ENCODE results near the gene ITGAV.

Gene ITGAV

GRCh38 chr2:186634701-186635100 is 44.8 kb downstream of the ITGAV start:
- no peak for TF ChIP-seq FOXP2 (optimal IDR thresholded peaks at IDR 0.05; ENCODE audit: borderline replicate concordance, extremely low read depth, extremely low read length, insufficient read depth)
- no peak for TF ChIP-seq SIN3A (IDR thresholded peaks at IDR 0.05; ENCODE audit: borderline replicate concordance, insufficient read depth, low read length)
- TF ChIP-seq TAF1 (IDR thresholded peaks at IDR 0.05; ENCODE audit: borderline replicate concordance, insufficient read depth, low read length) = no peak
- TF ChIP-seq REST (IDR thresholded peaks at IDR 0.05; ENCODE audit: insufficient read depth in 1 of 2, low read depth in 2 of 2, low read length in 2 of 2) = no peak
- no peak for TF ChIP-seq POLR2AphosphoS5 (IDR thresholded peaks at IDR 0.05; ENCODE audit: low read depth, low read length)

- no peak for TF ChIP-seq TAF1 (IDR thresholded peaks at IDR 0.05; ENCODE audit: borderline replicate concordance, insufficient read depth, low read length)
Measured at GRCh38 chr2:186636800-186637496, 47.1 kb downstream of the ITGAV start.

GRCh38 chr2:186637497-186637800 is 47.6 kb downstream of the ITGAV start:
- TF ChIP-seq POLR2AphosphoS5 (IDR thresholded peaks at IDR 0.05; ENCODE audit: low read depth, low read length) (no peak), SIN3A (IDR thresholded peaks at IDR 0.05; ENCODE audit: borderline replicate concordance, insufficient read depth, low read length) (no peak), TAF1 (IDR thresholded peaks at IDR 0.05; ENCODE audit: borderline replicate concordance, insufficient read depth, low read length) (no peak), FOXP2 (optimal IDR thresholded peaks at IDR 0.05; ENCODE audit: borderline replicate concordance, extremely low read depth, extremely low read length, insufficient read depth) (no peak), REST (IDR thresholded peaks at IDR 0.05; ENCODE audit: insufficient read depth in 1 of 2, low read depth in 2 of 2, low read length in 2 of 2) (no peak)

- TF ChIP-seq FOXP2 (optimal IDR thresholded peaks at IDR 0.05; ENCODE audit: borderline replicate concordance, extremely low read depth, extremely low read length, insufficient read depth) = no peak
- TF ChIP-seq SIN3A (IDR thresholded peaks at IDR 0.05; ENCODE audit: borderline replicate concordance, insufficient read depth, low read length) = no peak
- no peak for TF ChIP-seq REST (IDR thresholded peaks at IDR 0.05; ENCODE audit: insufficient read depth in 1 of 2, low read depth in 2 of 2, low read length in 2 of 2)
- TF ChIP-seq POLR2AphosphoS5 (IDR thresholded peaks at IDR 0.05; ENCODE audit: low read depth, low read length) = no peak
Measured at GRCh38 chr2:186639939-186640338, 50.1 kb downstream of the ITGAV start.

- TF ChIP-seq REST (IDR thresholded peaks at IDR 0.05; ENCODE audit: insufficient read depth in 1 of 2, low read depth in 2 of 2, low read length in 2 of 2) (no peak), TAF1 (IDR thresholded peaks at IDR 0.05; ENCODE audit: borderline replicate concordance, insufficient read depth, low read length) (no peak), POLR2AphosphoS5 (IDR thresholded peaks at IDR 0.05; ENCODE audit: low read depth, low read length) (no peak), FOXP2 (optimal IDR thresholded peaks at IDR 0.05; ENCODE audit: borderline replicate concordance, extremely low read depth, extremely low read length, insufficient read depth) (no peak), SIN3A (IDR thresholded peaks at IDR 0.05; ENCODE audit: borderline replicate concordance, insufficient read depth, low read length) (no peak)
Measured at GRCh38 chr2:186641132-186641806, 51.4 kb downstream of the ITGAV start.

Measured in PFSK-1 (cell line).